ENCODE measurements around the gene MSRB2.

DNA sequence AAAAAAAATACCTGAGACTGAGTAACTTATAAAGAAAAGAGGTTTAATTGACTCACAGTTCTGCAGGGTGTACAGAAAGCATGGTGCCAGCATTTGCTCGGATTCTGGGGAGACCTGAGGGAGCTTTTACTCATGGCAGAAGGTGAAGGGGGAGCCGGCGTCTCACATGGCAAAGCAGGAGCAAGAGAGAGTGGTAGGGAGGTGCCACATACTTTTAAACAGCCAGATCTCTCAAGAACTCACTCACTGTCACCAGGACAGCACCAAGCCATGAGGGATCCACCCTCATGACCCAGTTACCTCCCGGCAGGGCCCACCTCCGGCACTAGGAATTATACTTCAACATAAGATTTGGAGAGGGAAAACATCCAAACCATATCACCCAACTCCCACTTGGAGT, 25.8 kb downstream of the MSRB2 start:
- TF ChIP-seq POLR2AphosphoS5 (IDR thresholded peaks at IDR 0.05; ENCODE audit: low read depth, low read length), result no peak
- TF ChIP-seq SIN3A (IDR thresholded peaks at IDR 0.05; ENCODE audit: borderline replicate concordance, insufficient read depth, low read length), result no peak
- TF ChIP-seq, protein P1, sequence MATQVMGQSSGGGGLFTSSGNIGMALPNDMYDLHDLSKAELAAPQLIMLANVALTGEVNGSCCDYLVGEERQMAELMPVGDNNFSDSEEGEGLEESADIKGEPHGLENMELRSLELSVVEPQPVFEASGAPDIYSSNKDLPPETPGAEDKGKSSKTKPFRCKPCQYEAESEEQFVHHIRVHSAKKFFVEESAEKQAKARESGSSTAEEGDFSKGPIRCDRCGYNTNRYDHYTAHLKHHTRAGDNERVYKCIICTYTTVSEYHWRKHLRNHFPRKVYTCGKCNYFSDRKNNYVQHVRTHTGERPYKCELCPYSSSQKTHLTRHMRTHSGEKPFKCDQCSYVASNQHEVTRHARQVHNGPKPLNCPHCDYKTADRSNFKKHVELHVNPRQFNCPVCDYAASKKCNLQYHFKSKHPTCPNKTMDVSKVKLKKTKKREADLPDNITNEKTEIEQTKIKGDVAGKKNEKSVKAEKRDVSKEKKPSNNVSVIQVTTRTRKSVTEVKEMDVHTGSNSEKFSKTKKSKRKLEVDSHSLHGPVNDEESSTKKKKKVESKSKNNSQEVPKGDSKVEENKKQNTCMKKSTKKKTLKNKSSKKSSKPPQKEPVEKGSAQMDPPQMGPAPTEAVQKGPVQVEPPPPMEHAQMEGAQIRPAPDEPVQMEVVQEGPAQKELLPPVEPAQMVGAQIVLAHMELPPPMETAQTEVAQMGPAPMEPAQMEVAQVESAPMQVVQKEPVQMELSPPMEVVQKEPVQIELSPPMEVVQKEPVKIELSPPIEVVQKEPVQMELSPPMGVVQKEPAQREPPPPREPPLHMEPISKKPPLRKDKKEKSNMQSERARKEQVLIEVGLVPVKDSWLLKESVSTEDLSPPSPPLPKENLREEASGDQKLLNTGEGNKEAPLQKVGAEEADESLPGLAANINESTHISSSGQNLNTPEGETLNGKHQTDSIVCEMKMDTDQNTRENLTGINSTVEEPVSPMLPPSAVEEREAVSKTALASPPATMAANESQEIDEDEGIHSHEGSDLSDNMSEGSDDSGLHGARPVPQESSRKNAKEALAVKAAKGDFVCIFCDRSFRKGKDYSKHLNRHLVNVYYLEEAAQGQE (IDR thresholded peaks at IDR 0.05; ENCODE audit: insufficient read depth in 1 of 2, low read depth in 2 of 2, low read length in 2 of 2), result no peak
- no peak for TF ChIP-seq TAF1 (IDR thresholded peaks at IDR 0.05; ENCODE audit: borderline replicate concordance, insufficient read depth, low read length)

All from PFSK-1 (cell line).